Astrocyte (in vitro differentiated cells and primary cell): Measurements from ENCODE around the gene XDH. TPM values are rescaled to one million over a fixed set of nuclear protein-coding genes. Genes with fewer than 3 reads are reported as not detected.

ENCODE experiments used
- DNase-seq: peaks from one replicate; pipeline ENCODE4 v3.0.0-alpha.2; 2010; ENCODE audit warnings: low read depth
- FAIRE-seq: peaks from 2 replicates; lab custom pipeline; 2011; peaks lifted over from hg19 to GRCh38; lab: Jason Lieb, UNC
- H2AFZ ChIP-seq: 2 replicates; pipeline ENCODE4 v1.6.0; 2012; ENCODE audit warnings: low read depth, low read length, inconsistent platforms
- H3K27ac ChIP-seq: 2 replicates; pipeline ENCODE4 v1.5.1; 2011; ENCODE audit warnings: low read depth, low read length, inconsistent platforms
- H3K27me3 ChIP-seq: 2 replicates; pipeline ENCODE4 v1.6.0; 2011; ENCODE audit warnings: low read length, inconsistent platforms; ENCODE audit not compliant: insufficient read depth
- H3K36me3 ChIP-seq: 2 replicates; pipeline ENCODE4 v1.5.1; 2011; ENCODE audit warnings: low read length, inconsistent platforms; ENCODE audit not compliant: insufficient read depth
- H3K4me1 ChIP-seq: 2 replicates; pipeline ENCODE4 v1.5.1; 2011; ENCODE audit warnings: low read length, inconsistent platforms; ENCODE audit not compliant: insufficient read depth
- H3K4me2 ChIP-seq: 2 replicates; pipeline ENCODE4 v1.6.0; 2012; ENCODE audit warnings: low read length, inconsistent platforms
- H3K4me3 ChIP-seq: 2 replicates; pipeline ENCODE4 v1.5.1; 2011; ENCODE audit warnings: low read depth, mild to moderate bottlenecking, low read length, inconsistent platforms; ENCODE audit not compliant: insufficient read depth
- H3K79me2 ChIP-seq: 2 replicates; pipeline ENCODE4 v1.6.0; 2012; ENCODE audit warnings: mild to moderate bottlenecking, low read length, inconsistent platforms; ENCODE audit not compliant: insufficient read depth
- H3K9ac ChIP-seq: 2 replicates; pipeline ENCODE4 v1.6.0; 2012; ENCODE audit warnings: mild to moderate bottlenecking, low read length, inconsistent platforms
- H3K9me3 ChIP-seq: 2 replicates; pipeline ENCODE4 v1.5.1; 2012; ENCODE audit warnings: low read depth, mild to moderate bottlenecking, low read length, inconsistent platforms; ENCODE audit not compliant: insufficient read depth
- H4K20me1 ChIP-seq: 2 replicates; pipeline ENCODE4 v1.6.0; 2012; ENCODE audit warnings: low read length, inconsistent platforms; ENCODE audit not compliant: insufficient read depth
- H3K27ac Mint-ChIP-seq: one replicate; pipeline ENCODE4 v1.8.0; 2021; ENCODE audit warnings: mild to moderate bottlenecking, mixed read lengths; ENCODE audit not compliant: unreplicated experiment
- H3K27me3 Mint-ChIP-seq: one replicate; pipeline ENCODE4 v1.8.0; 2021; ENCODE audit warnings: low read depth, mixed read lengths; ENCODE audit not compliant: unreplicated experiment
- H3K36me3 Mint-ChIP-seq: one replicate; pipeline ENCODE4 v1.8.0; 2021; ENCODE audit warnings: low read depth, mixed read lengths; ENCODE audit not compliant: unreplicated experiment
- H3K4me1 Mint-ChIP-seq: one replicate; pipeline ENCODE4 v1.8.0; 2021; ENCODE audit warnings: low read depth, mixed read lengths; ENCODE audit not compliant: unreplicated experiment
- H3K4me3 Mint-ChIP-seq: one replicate; pipeline ENCODE4 v1.8.0; 2021; ENCODE audit warnings: mild to moderate bottlenecking, moderate library complexity, mixed read lengths; ENCODE audit not compliant: unreplicated experiment
- H3K9me3 Mint-ChIP-seq: one replicate; pipeline ENCODE4 v1.8.0; 2021; ENCODE audit warnings: mild to moderate bottlenecking, mixed read lengths; ENCODE audit not compliant: unreplicated experiment
- CTCF ChIP-seq: IDR thresholded peaks from 2 replicates; pipeline ENCODE4 v1.5.1; 2011; ENCODE audit warnings: low read depth, mild to moderate bottlenecking, inconsistent platforms, low read length, moderate library complexity; ENCODE audit not compliant: insufficient read depth
- EZH2 ChIP-seq: IDR thresholded peaks from 2 replicates; pipeline ENCODE4 v1.6.1; 2012; ENCODE audit warnings: mild to moderate bottlenecking, low read length, inconsistent platforms; ENCODE audit not compliant: insufficient read depth
- total RNA-seq: library from RNA; stranded (reverse); gene quantifications from 2 replicates; pipeline ENCODE4 v1.2.1, GENCODE V29; 2021

XDH gene
- total RNA-seq, 1 donor from 2014 or later = 2.2 TPM

GRCh38 chr2:31386172-31386571 is 28.4 kb downstream of the XDH start:
- Mint-ChIP-seq H3K27me3 (no peaks in the 10 kb centered on the region), H3K9me3 (no peaks in the 10 kb centered on the region), H3K4me3 (no peak overlapping the region), H3K36me3 (no peaks in the 10 kb centered on the region), H3K27ac (no peak overlapping the region), H3K4me1 (peaks cover 36% of the 10 kb centered on the region)
- no peaks in the 10 kb centered on the region for H4K20me1 ChIP-seq
- H3K4me1 ChIP-seq = peaks cover 32% of the 10 kb centered on the region
- H3K36me3 ChIP-seq = no peaks in the 10 kb centered on the region
- no peak overlapping the region for H3K9ac ChIP-seq
- H3K4me3 ChIP-seq = no peak overlapping the region
- H3K4me2 ChIP-seq = no peak overlapping the region
- no peaks in the 10 kb centered on the region for H3K27me3 ChIP-seq
- TF ChIP-seq EZH2 (no peak), CTCF (no peak)
- no peak for FAIRE-seq
- no peak overlapping the region for H3K27ac ChIP-seq
- DNase-seq = no peak
- no peaks in the 10 kb centered on the region for H3K9me3 ChIP-seq
- no peak overlapping the region for H2AFZ ChIP-seq
- H3K79me2 ChIP-seq = no peaks in the 10 kb centered on the region

- Histone ChIP-seq H3K9ac (peak overlapping the region; percentile 86), H3K27me3 (no peaks in the 10 kb centered on the region), H3K27ac (peak overlapping the region; percentile 98), H3K9me3 (no peaks in the 10 kb centered on the region), H3K4me2 (peak overlapping the region; percentile 78), H3K4me1 (peaks cover 32% of the 10 kb centered on the region), H3K79me2 (no peaks in the 10 kb centered on the region), H3K4me3 (no peak overlapping the region), H2AFZ (no peak overlapping the region), H3K36me3 (no peaks in the 10 kb centered on the region), H4K20me1 (no peaks in the 10 kb centered on the region)
- Mint-ChIP-seq H3K27ac (peak overlapping the region; percentile 99), H3K9me3 (peaks cover 2% of the 10 kb centered on the region), H3K27me3 (no peaks in the 10 kb centered on the region), H3K36me3 (peaks cover under 1% of the 10 kb centered on the region), H3K4me3 (no peak overlapping the region), H3K4me1 (peaks cover 36% of the 10 kb centered on the region)
- peak; percentile 98 for DNase-seq
- TF ChIP-seq CTCF (no peak), EZH2 (no peak)
- FAIRE-seq = peak; percentile 96
These were observed 29.7 kb downstream of the XDH start for GRCh38 chr2:31384771-31385276.

GRCh38 chr2:31384351-31384750 is 30.2 kb downstream of the XDH start:
- no peaks in the 10 kb centered on the region for H3K27me3 Mint-ChIP-seq
- Histone ChIP-seq H3K4me3 (no peak overlapping the region), H2AFZ (no peak overlapping the region), H3K27me3 (no peaks in the 10 kb centered on the region), H3K27ac (peak overlapping the region; percentile 98), H3K36me3 (no peaks in the 10 kb centered on the region), H3K4me1 (peaks cover 32% of the 10 kb centered on the region), H4K20me1 (no peaks in the 10 kb centered on the region), H3K9me3 (no peaks in the 10 kb centered on the region), H3K9ac (peak overlapping the region; percentile 86), H3K4me2 (peak overlapping the region; percentile 78), H3K79me2 (no peaks in the 10 kb centered on the region)
- peak; percentile 97 for DNase-seq
- H3K9me3 Mint-ChIP-seq = peaks cover 4% of the 10 kb centered on the region
- no peak for TF ChIP-seq EZH2
- H3K36me3 Mint-ChIP-seq = peaks cover 2% of the 10 kb centered on the region
- peaks cover 36% of the 10 kb centered on the region for H3K4me1 Mint-ChIP-seq
- H3K27ac Mint-ChIP-seq = peak overlapping the region; percentile 99
- FAIRE-seq = peak; percentile 90
- peak overlapping the region; percentile 40 for H3K4me3 Mint-ChIP-seq
